Type B pancreatic cell (in vitro differentiated cells): ENCODE results near the gene GRIK4. TPM values are rescaled to one million over a fixed set of nuclear protein-coding genes. Genes with fewer than 3 reads are reported as not detected.

ENCODE experiments used
- DNase-seq: peaks from one replicate; pipeline ENCODE4 v3.0.0; 2021; ENCODE audit warnings: mixed read lengths; ENCODE audit not compliant: unreplicated experiment; ENCODE audit errors: extremely low spot score
- H3K27ac Mint-ChIP-seq: 2 replicates; pipeline ENCODE4 v1.8.0; 2021; ENCODE audit warnings: mild to moderate bottlenecking, mixed read lengths
- H3K27me3 Mint-ChIP-seq: 2 replicates; pipeline ENCODE4 v1.8.0; 2021; ENCODE audit warnings: mixed read lengths
- H3K36me3 Mint-ChIP-seq: 2 replicates; pipeline ENCODE4 v1.8.0; 2021; ENCODE audit warnings: mixed read lengths
- H3K4me1 Mint-ChIP-seq: one replicate; pipeline ENCODE4 v1.8.0; 2021; ENCODE audit warnings: mixed read lengths; ENCODE audit not compliant: unreplicated experiment
- H3K4me3 Mint-ChIP-seq: 2 replicates; pipeline ENCODE4 v1.8.0; 2021; ENCODE audit warnings: mild to moderate bottlenecking, mixed read lengths
- H3K9me3 Mint-ChIP-seq: 2 replicates; pipeline ENCODE4 v1.8.0; 2021; ENCODE audit warnings: mixed read lengths
- CTCF ChIP-seq: fragments of 200-600 bp; sonication (generic); conservative IDR thresholded peaks from 2 replicates; pipeline ENCODE4 v1.5.0; 2021; ENCODE audit warnings: antibody characterized with exemption, mild to moderate bottlenecking
- total RNA-seq: library from RNA; stranded (reverse); gene quantifications from 2 replicates; pipeline ENCODE4 v1.2.1, GENCODE V29; 2021; ENCODE audit warnings: low replicate concordance

The GRIK4 gene
- total RNA-seq, 1 donor from 2014 or later, result 0.72 TPM

- Mint-ChIP-seq H3K36me3 (no peaks in the 10 kb centered on the region), H3K27ac (no peak overlapping the region), H3K9me3 (no peaks in the 10 kb centered on the region), H3K27me3 (peaks cover 45% of the 10 kb centered on the region), H3K4me3 (peak overlapping the region; percentile 49), H3K4me1 (peaks cover 48% of the 10 kb centered on the region)
- DNase-seq, result no peak
- no peak for TF ChIP-seq CTCF
Measured at GRCh38 chr11:120554766-120555432, 43.4 kb downstream of the GRIK4 start.

DNA sequence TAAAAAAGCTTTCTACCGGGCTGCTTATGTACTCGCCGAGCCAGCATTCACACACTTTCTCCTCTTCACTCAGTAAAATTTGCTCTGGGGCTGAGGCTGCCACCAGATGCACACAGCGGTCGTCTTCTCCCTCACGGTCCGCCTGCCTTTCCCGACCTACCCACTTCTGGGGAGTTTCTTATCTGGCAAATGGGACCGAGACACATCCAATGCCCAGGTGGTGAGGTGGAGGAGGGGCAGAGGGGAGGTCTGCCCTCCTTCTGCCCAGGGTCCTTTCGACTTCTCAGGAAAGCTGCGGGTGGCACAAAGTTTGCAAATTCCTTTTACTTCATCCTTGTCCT lies 43.9 kb downstream of the GRIK4 start:
- H3K9me3 Mint-ChIP-seq, result no peaks in the 10 kb centered on the region
- peaks cover 48% of the 10 kb centered on the region for H3K27me3 Mint-ChIP-seq

DNA sequence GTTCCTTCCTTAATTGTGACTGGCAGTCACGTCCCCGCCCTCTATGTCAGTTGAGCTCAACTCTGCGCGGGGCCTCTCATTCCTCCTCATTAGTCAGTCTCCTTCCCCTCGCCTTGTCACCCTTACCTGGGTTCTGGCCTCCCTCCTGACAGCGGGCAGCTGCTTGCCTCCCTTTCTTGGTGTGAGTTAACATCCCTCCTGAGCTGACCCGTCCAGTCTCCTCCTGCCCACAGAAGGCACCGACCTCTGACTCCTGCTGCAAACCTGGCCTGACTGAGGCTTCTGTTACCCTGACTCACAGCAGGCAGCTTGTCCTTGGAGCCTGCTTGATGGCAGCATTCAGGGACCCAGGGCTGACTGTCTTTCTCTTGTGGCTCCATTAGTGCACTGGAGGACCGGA lies 45.2 kb downstream of the GRIK4 start:
- no peak overlapping the region for H3K27ac Mint-ChIP-seq
- no peaks in the 10 kb centered on the region for H3K9me3 Mint-ChIP-seq
- peaks cover 34% of the 10 kb centered on the region for H3K4me1 Mint-ChIP-seq
- H3K36me3 Mint-ChIP-seq, result no peaks in the 10 kb centered on the region
- peaks cover 57% of the 10 kb centered on the region for H3K27me3 Mint-ChIP-seq
- DNase-seq, result no peak
- peak overlapping the region; percentile 29 for H3K4me3 Mint-ChIP-seq
- no peak for TF ChIP-seq CTCF

More for the DNA sequence above, 43.9 kb downstream of the GRIK4 start:
- no peak for DNase-seq
- TF ChIP-seq CTCF, result no peak
- Mint-ChIP-seq H3K27ac (no peak overlapping the region), H3K4me1 (peaks cover 43% of the 10 kb centered on the region), H3K4me3 (peak overlapping the region; percentile 49), H3K36me3 (no peaks in the 10 kb centered on the region)

GRCh38 chr11:120558744-120559431 lies 47.3 kb downstream of the GRIK4 start:
- Mint-ChIP-seq H3K27ac (no peak overlapping the region), H3K4me1 (peaks cover 28% of the 10 kb centered on the region), H3K27me3 (peaks cover 68% of the 10 kb centered on the region), H3K36me3 (no peaks in the 10 kb centered on the region), H3K9me3 (no peaks in the 10 kb centered on the region), H3K4me3 (no peak overlapping the region)
- no peak for DNase-seq
- TF ChIP-seq CTCF, result no peak

- H3K27ac Mint-ChIP-seq, result no peak overlapping the region
- no peaks in the 10 kb centered on the region for H3K36me3 Mint-ChIP-seq
- no peak overlapping the region for H3K4me3 Mint-ChIP-seq
- peaks cover 69% of the 10 kb centered on the region for H3K27me3 Mint-ChIP-seq
- H3K9me3 Mint-ChIP-seq, result no peaks in the 10 kb centered on the region
- peaks cover 24% of the 10 kb centered on the region for H3K4me1 Mint-ChIP-seq
- TF ChIP-seq CTCF, result no peak
- DNase-seq, result no peak
Measured at GRCh38 chr11:120561286-120561685, 49.7 kb downstream of the GRIK4 start.
